A549 (cell line): Measurements from ENCODE around the gene GLRA2. TPM values are rescaled to one million over a fixed set of nuclear protein-coding genes. Genes with fewer than 3 reads are reported as not detected.

Experiments used
- ATAC-seq, 2 experiments: fragments of 200-7000 bp in 1 of 2; fragments of >200 bp in 1 of 2; cut with Nextera tagmentation in 1 of 2; cut with Tn5 transposase in 1 of 2; 3 replicates each; pipeline versions ENCODE4 v1.8.0 to v1.9.1; 2018 to 2020; ENCODE audit warnings: mild to moderate bottlenecking in 1 of 2, moderate library complexity in 1 of 2
- CTCF ChIA-PET: fragments of 300-600 bp; sonication (Branson Sonifier 250); formaldehyde crosslinking; extraction: SDS; loops from one replicate; lab custom pipeline; 2021; ENCODE audit warnings: antibody characterized with exemption, inconsistent platforms; lab: Yijun Ruan, JAX
- POLR2A ChIA-PET: fragments of 350-600 bp; formaldehyde crosslinking; extraction: SDS; loops from one replicate; lab custom pipeline; 2021; ENCODE audit warnings: antibody characterized with exemption, inconsistent platforms; lab: Yijun Ruan, JAX
- DNase-seq, 2 experiments: peaks; one replicate each; pipeline versions ENCODE4 v3.0.0 to v3.0.0-alpha.2; 2011 to 2016; ENCODE audit warnings: low read depth in 1 of 2, low spot score in 1 of 2
- FAIRE-seq: peaks from 2 replicates; lab custom pipeline; 2011; peaks lifted over from hg19 to GRCh38; lab: Jason Lieb, UNC
- H3K27ac ChIP-seq, 2 experiments: fragments of >200 bp; sonication (Bioruptor Twin); formaldehyde crosslinking; 3 replicates each; pipeline ENCODE4 v1.5.1; 2016 to 2017
- H3K4me1 ChIP-seq: fragments of >200 bp; sonication (Bioruptor Twin); formaldehyde crosslinking; 3 replicates; pipeline ENCODE4 v1.6.1; 2016
- H3K4me2 ChIP-seq: fragments of >200 bp; sonication (Bioruptor Twin); formaldehyde crosslinking; 3 replicates; pipeline ENCODE4 v1.6.1; 2016
- H3K4me3 ChIP-seq: fragments of >200 bp; sonication (Bioruptor Twin); formaldehyde crosslinking; 3 replicates; pipeline ENCODE4 v1.5.1; 2016
- H3K9me3 ChIP-seq: fragments of >200 bp; sonication (Bioruptor Twin); formaldehyde crosslinking; 3 replicates; pipeline ENCODE4 v1.6.1; 2016
- BCL3 ChIP-seq: fragments of >200 bp; sonication (Bioruptor Twin); formaldehyde crosslinking; IDR thresholded peaks from 3 replicates; pipeline ENCODE4 v1.6.1; 2016
- CEBPB ChIP-seq, 2 experiments: fragments of >200 bp in 1 of 2; sonication (Bioruptor Twin) in 1 of 2; formaldehyde crosslinking in 1 of 2; IDR thresholded peaks; 2 replicates each; pipeline ENCODE4 v1.6.1; 2012 to 2016
- ESRRA ChIP-seq: fragments of 150-350 bp; IDR thresholded peaks from 2 replicates; pipeline ENCODE4 v1.6.1; 2014; ENCODE audit warnings: mild to moderate bottlenecking, low read length, borderline replicate concordance
- GATA3 ChIP-seq: IDR thresholded peaks from 2 replicates; pipeline ENCODE4 v1.6.1; 2012; ENCODE audit warnings: borderline replicate concordance
- HOXA7 ChIP-seq: fragments of 250-450 bp; sonication (Bioruptor Pico); IDR thresholded peaks from 2 replicates; pipeline ENCODE4 v1.5.0; 2020; ENCODE audit warnings: mild to moderate bottlenecking, moderate library complexity
- MAFK ChIP-seq: fragments of 450-650 bp; IDR thresholded peaks from 2 replicates; pipeline ENCODE4 v1.6.1; 2014; ENCODE audit not compliant: partially characterized antibody
- MYC ChIP-seq: IDR thresholded peaks from 2 replicates; pipeline ENCODE4 v1.6.1; 2012; ENCODE audit warnings: mild to moderate bottlenecking, inconsistent platforms, low read length, improper control_type of control experiment, borderline replicate concordance
- NPAS2 ChIP-seq: fragments of 250-450 bp; sonication (Bioruptor Pico); IDR thresholded peaks from 2 replicates; pipeline ENCODE4 v1.8.0; 2022; ENCODE audit warnings: mild to moderate bottlenecking, moderate library complexity, borderline replicate concordance
- RAD21 ChIP-seq, 2 experiments: fragments of >200 bp in 1 of 2; sonication (Bioruptor Twin) in 1 of 2; formaldehyde crosslinking in 1 of 2; IDR thresholded peaks in 1 of 2; conservative IDR thresholded peaks in 1 of 2; 2 replicates in 1 of 2; 3 replicates in 1 of 2; pipeline ENCODE4 v1.6.1; 2012 to 2018; ENCODE audit warnings: inconsistent platforms in 1 of 2
- RARB ChIP-seq: fragments of 250-450 bp; sonication (Bioruptor Pico); IDR thresholded peaks from 2 replicates; pipeline ENCODE4 v1.8.0; 2021; ENCODE audit warnings: mild to moderate bottlenecking, moderate library complexity
- REST ChIP-seq: fragments of 200-600 bp; sonication (generic); IDR thresholded peaks from 2 replicates; pipeline ENCODE4 v1.6.1; 2016; ENCODE audit warnings: antibody characterized with exemption, mild to moderate bottlenecking, moderate library complexity
- RNF2 ChIP-seq: fragments of 200-600 bp; sonication (generic); IDR thresholded peaks from 2 replicates; pipeline ENCODE4 v1.6.1; 2016; ENCODE audit warnings: low read depth, mild to moderate bottlenecking, antibody characterized with exemption, moderate library complexity, borderline replicate concordance
- TFCP2L1 ChIP-seq: fragments of 250-450 bp; sonication (Bioruptor Pico); IDR thresholded peaks from 2 replicates; pipeline ENCODE4 v1.5.0; 2021; ENCODE audit warnings: mild to moderate bottlenecking
- TP53 ChIP-seq: fragments of 250-450 bp; sonication (Bioruptor Pico); IDR thresholded peaks from 2 replicates; pipeline ENCODE4 v1.5.0; 2021; ENCODE audit warnings: mild to moderate bottlenecking, moderate library complexity
- WGBS: methylation state at CpG from one replicate; pipeline ENCODE4 v1.1.6; 2017; ENCODE audit errors: missing lambda C conversion rate; 5-methylcytosine and 5-hydroxymethylcytosine counted together
- polyA plus RNA-seq, 4 experiments: library from polyadenylated mRNA; depleted of rRNA in 3 of 4; stranded (reverse); fragments of >200 nt; fragmentation: RNase III in 1 of 4; extraction: RNeasy Plus Mini Kit Qiagen cat#74134 plus additional on column Dnase treatment in 1 of 4; gene quantifications; 2 replicates in 3 of 4; 3 replicates in 1 of 4; pipeline ENCODE4 v1.2.3, GENCODE V29; 2011 to 2017

The GLRA2 gene
- polyA plus RNA-seq, 2 of the 4 experiments (the other 2 are of a cell fraction): not detected

GRCh38 chrX:14700982-14701381 lies 171.6 kb downstream of the GLRA2 start (continued):
- TF ChIP-seq BCL3 (no peak), REST (no peak), TFCP2L1 (no peak), MAFK (no peak), ESRRA (no peak), GATA3 (no peak), RARB (no peak), NPAS2 (no peak)

GRCh38 chrX:14702145-14702544 lies 172.8 kb downstream of the GLRA2 start:
- CTCF ChIA-PET: no interaction called here
- no peaks in the 10 kb centered on the region for H3K4me1 ChIP-seq
- no peak for FAIRE-seq
- POLR2A ChIA-PET: no interaction called here
- no peak overlapping the region for H3K27ac ChIP-seq
- no peak for DNase-seq
- no peak overlapping the region for H3K4me3 ChIP-seq
- TF ChIP-seq HOXA7 (CRISPR knock-in tag) (no peak), MAFK (peak; percentile 64), MYC (no peak)
- no peak overlapping the region for H3K4me2 ChIP-seq
- ATAC-seq: no peak
- no peaks in the 10 kb centered on the region for H3K9me3 ChIP-seq

- ATAC-seq: no peak
- Histone ChIP-seq H3K9me3 (no peaks in the 10 kb centered on the region), H3K4me2 (no peak overlapping the region), H3K4me1 (no peaks in the 10 kb centered on the region), H3K27ac (no peak overlapping the region), H3K4me3 (no peak overlapping the region)
- TF ChIP-seq RAD21 (conservative IDR thresholded peaks at IDR 0.05 in 1 of 2, IDR thresholded peaks at IDR 0.05 in 1 of 2): peak in 1 of 2 experiments; percentile 10; a peak in 1 of 5 replicates
- TF ChIP-seq TP53 (CRISPR knock-in tag): no peak
- TF ChIP-seq CEBPB (IDR thresholded peaks at IDR 0.05): no peak
- TF ChIP-seq REST: no peak
- TF ChIP-seq NPAS2: no peak
- no peak for TF ChIP-seq RNF2
- 39% methylated on average over 3 of the region's 3 CpGs for WGBS
- no peak for FAIRE-seq
- ChIA-PET POLR2A (no interaction called here), CTCF (interaction anchor here (1.0 kb wide), 1 partner anchor 11 kb away, joined by 3 read pairs; no protein-coding TSS in a partner anchor)
- no peak for DNase-seq
These were observed 182.8 kb downstream of the GLRA2 start for GRCh38 chrX:14712096-14712495.
